PFSK-1 (cell line): ENCODE results near the gene PTPRN2.

Experiments used
- FOXP2 ChIP-seq: optimal IDR thresholded peaks from 2 replicates; pipeline ENCODE3; 2011; ENCODE audit warnings: borderline replicate concordance, control low read depth, inconsistent platforms; ENCODE audit not compliant: insufficient read depth; ENCODE audit errors: extremely low read length, extremely low read depth
- POLR2AphosphoS5 ChIP-seq: IDR thresholded peaks from 2 replicates; pipeline ENCODE4 v1.6.1; 2012; ENCODE audit warnings: low read depth, mild to moderate bottlenecking, control low read depth, low read length, moderate library complexity
- SIN3A ChIP-seq: IDR thresholded peaks from 2 replicates; pipeline ENCODE4 v1.6.1; 2012; ENCODE audit warnings: mild to moderate bottlenecking, low read length, moderate library complexity, borderline replicate concordance; ENCODE audit not compliant: insufficient read depth
- TAF1 ChIP-seq: IDR thresholded peaks from 2 replicates; pipeline ENCODE4 v1.6.1; 2012; ENCODE audit warnings: low read length, control low read depth, borderline replicate concordance; ENCODE audit not compliant: insufficient read depth
- TF ChIP-seq, protein P1 (sequence below), 2 experiments: IDR thresholded peaks; 2 replicates each; pipeline versions ENCODE4 v1.6.1 to v1.8.0; 2011 to 2012; ENCODE audit warnings: low read depth in 2 of 2, low read length in 2 of 2, control low read depth in 1 of 2, inconsistent platforms in 1 of 2, mild to moderate bottlenecking in 1 of 2, moderate library complexity in 1 of 2; ENCODE audit not compliant: insufficient read depth in 1 of 2

DNA sequence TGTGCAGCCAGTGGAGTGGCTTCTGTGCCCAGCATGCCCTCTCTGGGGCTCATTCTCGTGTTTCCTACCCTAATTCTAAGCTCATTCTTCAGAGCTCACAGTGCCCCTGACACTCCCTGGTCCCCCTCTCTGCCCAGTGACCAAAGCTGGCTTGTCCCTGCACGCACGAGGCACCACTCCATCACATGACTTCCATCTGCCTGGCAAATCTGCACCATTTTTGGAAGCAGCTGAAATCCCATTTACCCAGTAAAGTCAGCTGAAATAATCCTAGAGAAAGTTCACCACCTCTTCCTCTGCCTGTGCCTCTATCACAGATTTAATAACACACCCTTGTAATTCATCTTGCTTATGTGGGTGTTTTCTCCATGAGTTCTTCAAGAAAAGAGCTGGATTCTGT lies 616.9 kb downstream of the PTPRN2 start:
- no peak for TF ChIP-seq TAF1
- no peak for TF ChIP-seq POLR2AphosphoS5
- TF ChIP-seq, protein P1, sequence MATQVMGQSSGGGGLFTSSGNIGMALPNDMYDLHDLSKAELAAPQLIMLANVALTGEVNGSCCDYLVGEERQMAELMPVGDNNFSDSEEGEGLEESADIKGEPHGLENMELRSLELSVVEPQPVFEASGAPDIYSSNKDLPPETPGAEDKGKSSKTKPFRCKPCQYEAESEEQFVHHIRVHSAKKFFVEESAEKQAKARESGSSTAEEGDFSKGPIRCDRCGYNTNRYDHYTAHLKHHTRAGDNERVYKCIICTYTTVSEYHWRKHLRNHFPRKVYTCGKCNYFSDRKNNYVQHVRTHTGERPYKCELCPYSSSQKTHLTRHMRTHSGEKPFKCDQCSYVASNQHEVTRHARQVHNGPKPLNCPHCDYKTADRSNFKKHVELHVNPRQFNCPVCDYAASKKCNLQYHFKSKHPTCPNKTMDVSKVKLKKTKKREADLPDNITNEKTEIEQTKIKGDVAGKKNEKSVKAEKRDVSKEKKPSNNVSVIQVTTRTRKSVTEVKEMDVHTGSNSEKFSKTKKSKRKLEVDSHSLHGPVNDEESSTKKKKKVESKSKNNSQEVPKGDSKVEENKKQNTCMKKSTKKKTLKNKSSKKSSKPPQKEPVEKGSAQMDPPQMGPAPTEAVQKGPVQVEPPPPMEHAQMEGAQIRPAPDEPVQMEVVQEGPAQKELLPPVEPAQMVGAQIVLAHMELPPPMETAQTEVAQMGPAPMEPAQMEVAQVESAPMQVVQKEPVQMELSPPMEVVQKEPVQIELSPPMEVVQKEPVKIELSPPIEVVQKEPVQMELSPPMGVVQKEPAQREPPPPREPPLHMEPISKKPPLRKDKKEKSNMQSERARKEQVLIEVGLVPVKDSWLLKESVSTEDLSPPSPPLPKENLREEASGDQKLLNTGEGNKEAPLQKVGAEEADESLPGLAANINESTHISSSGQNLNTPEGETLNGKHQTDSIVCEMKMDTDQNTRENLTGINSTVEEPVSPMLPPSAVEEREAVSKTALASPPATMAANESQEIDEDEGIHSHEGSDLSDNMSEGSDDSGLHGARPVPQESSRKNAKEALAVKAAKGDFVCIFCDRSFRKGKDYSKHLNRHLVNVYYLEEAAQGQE (IDR thresholded peaks at IDR 0.05; ENCODE audit: insufficient read depth in 1 of 2, low read depth in 2 of 2, low read length in 2 of 2) = no peak
- no peak for TF ChIP-seq SIN3A
- no peak for TF ChIP-seq FOXP2
